ENCODE data around the gene BRD4.

GRCh38 chr19:15254547-15254946 lies 77.8 kb downstream of the BRD4 start:
- TF ChIP-seq CTCF (IDR thresholded peaks at IDR 0.05), result no peak
- TF ChIP-seq POLR2A (IDR thresholded peaks at IDR 0.05), result no peak
